Heart left ventricle (tissue), 13 donors: ENCODE data around the gene TACC2.

Source experiments
- CTCF ChIP-seq, 12 donors: fragments of 200-600 bp; sonication (generic) in 4 of 12; IDR thresholded peaks; one replicate each; pipeline versions ENCODE4 v1.5.0 to v1.8.0; 2018 to 2022; ENCODE audit warnings: antibody characterized with exemption in 12 of 12, mild to moderate bottlenecking in 5 of 12
- POLR2A ChIP-seq, 2 donors: fragments of 450-650 bp; IDR thresholded peaks; one replicate each; pipeline ENCODE4 v1.6.1; 2017; ENCODE audit warnings: antibody characterized with exemption in 2 of 2, mild to moderate bottlenecking in 2 of 2, moderate library complexity in 2 of 2
- donor health status: ischemic (EF 13 %, LVEDD 7.1; RV severe dilation, severe dysfunction).
- donor health status: DM: no; HTN: yes; CAD: no.
- donor health status: DM: no; HTN: no; CAD: no.
- donor health status: ischemic (EF 25% LVEDD 6.9; RV normal size, moderate dysfunction).
- donor health status: ischemic (EF 25% LVEDD 5.7; RV mildly dilated, moderate dysfunction).
- donor health status: ischemic (EF 35%, LVEDD 5.7; RV mildly dilated, moderate dysfunction).
- donor health status: nonischemic (EF 11% LVEDD 7.7; RV severe dilation, severe dysfunction).
- donor health status: DM: yes; HTN: yes; CAD: no.
- donor health status: PGD.
- donor health status: ischemic (EF 29% LVEDD 5.4; RV normal size, mild dysfunction).
- donor health status: nonischemic (EF 23%, LVEDD 6.1; RV moderate dilation, normal function).

DNA sequence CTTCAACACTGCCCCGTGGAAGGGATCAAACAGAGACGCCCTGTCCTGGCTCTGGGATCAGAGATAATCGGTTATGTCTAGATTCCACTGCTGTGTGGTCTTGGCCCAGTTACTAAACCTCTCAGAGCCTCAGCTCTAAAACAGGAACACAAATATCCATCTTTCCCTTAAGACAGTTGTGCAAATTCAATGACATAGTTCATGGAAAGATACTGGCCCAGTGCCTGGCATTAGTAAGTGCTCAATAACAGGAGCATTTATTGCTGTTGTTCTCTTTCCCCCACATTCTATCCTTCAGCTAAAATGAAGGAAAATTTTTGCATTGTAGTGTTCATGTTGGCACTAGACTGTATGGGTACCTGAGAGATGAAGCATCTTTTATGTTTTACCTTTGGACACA is 58.6 kb downstream of the TACC2 start:
- TF ChIP-seq CTCF (IDR thresholded peaks at IDR 0.05) (no peak), POLR2A (IDR thresholded peaks at IDR 0.05) (no peak)
